WTC11 (cell line): Measurements from ENCODE around the gene TBC1D24. TPM values are rescaled to one million over a fixed set of nuclear protein-coding genes. Genes with fewer than 3 reads are reported as not detected.

ENCODE experiments used
- ATF2 ChIP-seq: sonication (generic); formaldehyde crosslinking; IDR thresholded peaks from 2 replicates; pipeline ENCODE4 v1.8.1; 2022; ENCODE audit warnings: low read depth, missing genetic modification reagents, borderline replicate concordance
- EMX1 ChIP-seq: fragments of 250-450 bp; sonication (Bioruptor Pico); IDR thresholded peaks from 2 replicates; pipeline ENCODE4 v1.8.0; 2021; ENCODE audit warnings: mild to moderate bottlenecking
- GTF2I ChIP-seq: fragments of 250-450 bp; sonication (Bioruptor Pico); conservative IDR thresholded peaks from 2 replicates; pipeline ENCODE4 v1.4.0; 2021; ENCODE audit warnings: mild to moderate bottlenecking
- HMGA2 ChIP-seq: fragments of 250-450 bp; sonication (Bioruptor Pico); IDR thresholded peaks from 2 replicates; pipeline ENCODE4 v1.4.0; 2021; ENCODE audit warnings: mild to moderate bottlenecking, moderate library complexity
- IRF1 ChIP-seq: sonication (generic); formaldehyde crosslinking; IDR thresholded peaks from 2 replicates; pipeline ENCODE4 v1.8.0; 2023; ENCODE audit warnings: missing genetic modification reagents
- JUN ChIP-seq: sonication (generic); formaldehyde crosslinking; IDR thresholded peaks from 2 replicates; pipeline ENCODE4 v1.8.0; 2023; ENCODE audit warnings: mild to moderate bottlenecking, missing genetic modification reagents
- NR3C1 ChIP-seq: sonication (generic); formaldehyde crosslinking; conservative IDR thresholded peaks from 2 replicates; pipeline ENCODE4 v1.8.1; 2023; ENCODE audit warnings: low read depth, mild to moderate bottlenecking, missing genetic modification reagents
- PRDM15 ChIP-seq: sonication (generic); formaldehyde crosslinking; IDR thresholded peaks from 2 replicates; pipeline ENCODE4 v1.8.0; 2022; ENCODE audit warnings: missing genetic modification reagents
- ZNF138 ChIP-seq: sonication (generic); formaldehyde crosslinking; conservative IDR thresholded peaks from 2 replicates; pipeline ENCODE4 v1.8.1; 2022; ENCODE audit warnings: mild to moderate bottlenecking, moderate library complexity, missing genetic modification reagents
- total RNA-seq: library from RNA; stranded (reverse); gene quantifications from 3 replicates; pipeline ENCODE4 v1.2.3, GENCODE V29; 2021
- TF ChIP-seq, protein P1 (sequence below): sonication (generic); formaldehyde crosslinking; IDR thresholded peaks from 2 replicates; pipeline ENCODE4 v1.8.0; 2022; ENCODE audit warnings: mild to moderate bottlenecking, missing genetic modification reagents
- TF ChIP-seq, protein P2 (sequence below): sonication (generic); formaldehyde crosslinking; IDR thresholded peaks from 2 replicates; pipeline ENCODE4 v1.8.0; 2023; ENCODE audit warnings: missing genetic modification reagents, mild to moderate bottlenecking, borderline replicate concordance

TBC1D24 gene
- total RNA-seq, 1 experiment from 2014 or later: 21.0 TPM

- TF ChIP-seq, protein P1, sequence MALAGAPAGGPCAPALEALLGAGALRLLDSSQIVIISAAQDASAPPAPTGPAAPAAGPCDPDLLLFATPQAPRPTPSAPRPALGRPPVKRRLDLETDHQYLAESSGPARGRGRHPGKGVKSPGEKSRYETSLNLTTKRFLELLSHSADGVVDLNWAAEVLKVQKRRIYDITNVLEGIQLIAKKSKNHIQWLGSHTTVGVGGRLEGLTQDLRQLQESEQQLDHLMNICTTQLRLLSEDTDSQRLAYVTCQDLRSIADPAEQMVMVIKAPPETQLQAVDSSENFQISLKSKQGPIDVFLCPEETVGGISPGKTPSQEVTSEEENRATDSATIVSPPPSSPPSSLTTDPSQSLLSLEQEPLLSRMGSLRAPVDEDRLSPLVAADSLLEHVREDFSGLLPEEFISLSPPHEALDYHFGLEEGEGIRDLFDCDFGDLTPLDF (CRISPR knock-in tag): no peak
- TF ChIP-seq NR3C1 (CRISPR knock-in tag): no peak
- TF ChIP-seq, protein P2, sequence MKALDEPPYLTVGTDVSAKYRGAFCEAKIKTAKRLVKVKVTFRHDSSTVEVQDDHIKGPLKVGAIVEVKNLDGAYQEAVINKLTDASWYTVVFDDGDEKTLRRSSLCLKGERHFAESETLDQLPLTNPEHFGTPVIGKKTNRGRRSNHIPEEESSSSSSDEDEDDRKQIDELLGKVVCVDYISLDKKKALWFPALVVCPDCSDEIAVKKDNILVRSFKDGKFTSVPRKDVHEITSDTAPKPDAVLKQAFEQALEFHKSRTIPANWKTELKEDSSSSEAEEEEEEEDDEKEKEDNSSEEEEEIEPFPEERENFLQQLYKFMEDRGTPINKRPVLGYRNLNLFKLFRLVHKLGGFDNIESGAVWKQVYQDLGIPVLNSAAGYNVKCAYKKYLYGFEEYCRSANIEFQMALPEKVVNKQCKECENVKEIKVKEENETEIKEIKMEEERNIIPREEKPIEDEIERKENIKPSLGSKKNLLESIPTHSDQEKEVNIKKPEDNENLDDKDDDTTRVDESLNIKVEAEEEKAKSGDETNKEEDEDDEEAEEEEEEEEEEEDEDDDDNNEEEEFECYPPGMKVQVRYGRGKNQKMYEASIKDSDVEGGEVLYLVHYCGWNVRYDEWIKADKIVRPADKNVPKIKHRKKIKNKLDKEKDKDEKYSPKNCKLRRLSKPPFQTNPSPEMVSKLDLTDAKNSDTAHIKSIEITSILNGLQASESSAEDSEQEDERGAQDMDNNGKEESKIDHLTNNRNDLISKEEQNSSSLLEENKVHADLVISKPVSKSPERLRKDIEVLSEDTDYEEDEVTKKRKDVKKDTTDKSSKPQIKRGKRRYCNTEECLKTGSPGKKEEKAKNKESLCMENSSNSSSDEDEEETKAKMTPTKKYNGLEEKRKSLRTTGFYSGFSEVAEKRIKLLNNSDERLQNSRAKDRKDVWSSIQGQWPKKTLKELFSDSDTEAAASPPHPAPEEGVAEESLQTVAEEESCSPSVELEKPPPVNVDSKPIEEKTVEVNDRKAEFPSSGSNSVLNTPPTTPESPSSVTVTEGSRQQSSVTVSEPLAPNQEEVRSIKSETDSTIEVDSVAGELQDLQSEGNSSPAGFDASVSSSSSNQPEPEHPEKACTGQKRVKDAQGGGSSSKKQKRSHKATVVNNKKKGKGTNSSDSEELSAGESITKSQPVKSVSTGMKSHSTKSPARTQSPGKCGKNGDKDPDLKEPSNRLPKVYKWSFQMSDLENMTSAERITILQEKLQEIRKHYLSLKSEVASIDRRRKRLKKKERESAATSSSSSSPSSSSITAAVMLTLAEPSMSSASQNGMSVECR: no peak; the same call in 1 of the 2 replicates
- no peak for TF ChIP-seq ATF2 (CRISPR knock-in tag)
- TF ChIP-seq JUN (CRISPR knock-in tag): no peak; the same call in 1 of the 2 replicates
- TF ChIP-seq IRF1: no peak
- TF ChIP-seq GTF2I (CRISPR knock-in tag): no peak
- no peak for TF ChIP-seq PRDM15 (CRISPR knock-in tag)
- no peak for TF ChIP-seq HMGA2 (CRISPR knock-in tag)
- no peak for TF ChIP-seq EMX1 (CRISPR knock-in tag)
- no peak for TF ChIP-seq ZNF138 (CRISPR knock-in tag)
Measured at GRCh38 chr16:2513405-2514332, 38.7 kb downstream of the TBC1D24 start, which contains the start of gene ATP6V0C (continued).
